Hepatocyte (in vitro differentiated cells): ENCODE data around the gene TMEM236. TPM values are rescaled to one million over a fixed set of nuclear protein-coding genes. Genes with fewer than 3 reads are reported as not detected.

ENCODE experiments used
- DNase-seq: peaks from one replicate; pipeline ENCODE4 v3.0.0-alpha.2; 2016; ENCODE audit warnings: low spot score
- H2AFZ ChIP-seq: fragments of 200-600 bp; sonication (generic); 2 replicates; pipeline ENCODE4 v1.6.0; 2016; ENCODE audit warnings: antibody characterized with exemption, mild to moderate bottlenecking
- H3K27ac ChIP-seq: fragments of 200-600 bp; sonication (generic); 2 replicates; pipeline ENCODE4 v1.5.1; 2016; ENCODE audit warnings: mild to moderate bottlenecking
- H3K27me3 ChIP-seq: fragments of 200-600 bp; sonication (generic); 2 replicates; pipeline ENCODE4 v1.6.1; 2016
- H3K36me3 ChIP-seq: fragments of 200-600 bp; sonication (generic); replicated peaks from 2 replicates; pipeline ENCODE4 v1.5.1; 2016; ENCODE audit warnings: low read depth; ENCODE audit not compliant: insufficient read depth
- H3K4me1 ChIP-seq: fragments of 200-600 bp; sonication (generic); 2 replicates; pipeline ENCODE4 v1.5.1; 2016; ENCODE audit warnings: mild to moderate bottlenecking, moderate library complexity; ENCODE audit not compliant: insufficient read depth
- H3K4me2 ChIP-seq: fragments of 200-600 bp; sonication (generic); 2 replicates; pipeline ENCODE4 v1.6.0; 2016
- H3K4me3 ChIP-seq: fragments of 200-600 bp; sonication (generic); 2 replicates; pipeline ENCODE4 v1.5.1; 2016; ENCODE audit warnings: mild to moderate bottlenecking
- H3K79me2 ChIP-seq: fragments of 200-600 bp; sonication (generic); 2 replicates; pipeline ENCODE4 v1.6.0; 2017; ENCODE audit warnings: mild to moderate bottlenecking
- H3K9me2 ChIP-seq: fragments of 200-600 bp; sonication (generic); replicated peaks from 2 replicates; pipeline ENCODE4 v1.6.0; 2017; ENCODE audit warnings: mild to moderate bottlenecking; ENCODE audit not compliant: insufficient read depth
- H3K9me3 ChIP-seq: fragments of 200-600 bp; sonication (generic); 2 replicates; pipeline ENCODE4 v1.5.1; 2016; ENCODE audit warnings: low read depth, mild to moderate bottlenecking
- H4K20me1 ChIP-seq: fragments of 200-600 bp; sonication (generic); 2 replicates; pipeline ENCODE4 v1.6.0; 2016; ENCODE audit warnings: mild to moderate bottlenecking; ENCODE audit not compliant: insufficient read depth, poor library complexity, severe bottlenecking
- EZH2 ChIP-seq: fragments of 200-600 bp; sonication (generic); IDR thresholded peaks from 2 replicates; pipeline ENCODE4 v1.6.1; 2016; ENCODE audit warnings: antibody characterized with exemption, mild to moderate bottlenecking, borderline replicate concordance
- EZH2phosphoT487 ChIP-seq: fragments of 200-600 bp; sonication (generic); IDR thresholded peaks from one replicate; pipeline ENCODE4 v1.6.1; 2018; ENCODE audit warnings: antibody characterized with exemption, mild to moderate bottlenecking, low read depth, moderate library complexity; ENCODE audit not compliant: unreplicated experiment, severe bottlenecking
- WGBS: methylation state at CpG from one replicate; pipeline ENCODE4 v1.1.6; 2016; ENCODE audit warnings: low lambda C conversion rate; ENCODE audit errors: missing lambda C conversion rate; 5-methylcytosine and 5-hydroxymethylcytosine counted together
- polyA plus RNA-seq: library from polyadenylated mRNA; unstranded; fragments of >200 nt; fragmentation: Nextera tagmentation; extraction: Ambion mirVana; gene quantifications from 2 replicates; pipeline ENCODE4 v1.2.1, GENCODE V29; 2016
- total RNA-seq: library from RNA; depleted of rRNA; stranded (reverse); fragments of >200 nt; gene quantifications from 2 replicates; pipeline ENCODE4 v1.2.3, GENCODE V29; 2014
- TF ChIP-seq, protein P1 (sequence below): fragments of 200-600 bp; sonication (generic); IDR thresholded peaks from 2 replicates; pipeline ENCODE4 v1.5.1; 2016; ENCODE audit warnings: antibody characterized with exemption, mild to moderate bottlenecking; ENCODE audit not compliant: poor library complexity

The TMEM236 gene
- total and polyA plus RNA-seq, 2 experiments from 2014 or later: 0.08 to 0.80 TPM

DNA sequence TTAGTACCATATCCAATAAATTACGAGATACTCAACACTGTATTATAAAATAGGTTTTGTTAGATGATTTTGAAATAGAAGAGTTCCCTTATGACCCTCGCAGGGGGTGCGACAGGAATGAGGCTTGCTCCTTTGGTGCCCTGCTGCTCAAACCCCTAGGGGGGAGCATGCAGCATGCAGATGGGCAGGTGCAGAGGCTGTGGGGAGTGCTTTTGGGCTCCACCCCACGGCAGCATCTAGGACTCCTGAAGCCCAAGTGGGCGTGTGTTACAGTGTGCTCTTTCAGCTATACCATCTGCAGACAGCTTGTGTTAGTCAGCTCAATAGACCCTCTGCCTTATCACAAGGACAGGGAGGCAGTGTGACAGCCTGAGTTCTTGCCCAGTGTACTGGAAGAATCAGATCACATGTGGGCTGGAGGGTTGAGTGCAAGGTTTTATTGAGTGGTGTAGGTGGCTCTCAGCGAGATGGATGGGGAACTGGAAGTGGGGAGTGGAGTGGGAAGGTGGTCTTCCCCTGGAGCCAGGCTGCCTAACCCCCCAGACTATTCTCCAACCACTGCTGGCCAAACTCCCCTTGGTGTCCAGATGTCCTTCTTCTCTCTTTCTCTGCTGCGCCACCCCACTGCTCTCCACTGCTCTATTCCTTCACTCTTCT is 54.0 kb downstream of the TMEM236 start:
- WGBS: 72% methylated on average over 7 of the region's 7 CpGs

DNA sequence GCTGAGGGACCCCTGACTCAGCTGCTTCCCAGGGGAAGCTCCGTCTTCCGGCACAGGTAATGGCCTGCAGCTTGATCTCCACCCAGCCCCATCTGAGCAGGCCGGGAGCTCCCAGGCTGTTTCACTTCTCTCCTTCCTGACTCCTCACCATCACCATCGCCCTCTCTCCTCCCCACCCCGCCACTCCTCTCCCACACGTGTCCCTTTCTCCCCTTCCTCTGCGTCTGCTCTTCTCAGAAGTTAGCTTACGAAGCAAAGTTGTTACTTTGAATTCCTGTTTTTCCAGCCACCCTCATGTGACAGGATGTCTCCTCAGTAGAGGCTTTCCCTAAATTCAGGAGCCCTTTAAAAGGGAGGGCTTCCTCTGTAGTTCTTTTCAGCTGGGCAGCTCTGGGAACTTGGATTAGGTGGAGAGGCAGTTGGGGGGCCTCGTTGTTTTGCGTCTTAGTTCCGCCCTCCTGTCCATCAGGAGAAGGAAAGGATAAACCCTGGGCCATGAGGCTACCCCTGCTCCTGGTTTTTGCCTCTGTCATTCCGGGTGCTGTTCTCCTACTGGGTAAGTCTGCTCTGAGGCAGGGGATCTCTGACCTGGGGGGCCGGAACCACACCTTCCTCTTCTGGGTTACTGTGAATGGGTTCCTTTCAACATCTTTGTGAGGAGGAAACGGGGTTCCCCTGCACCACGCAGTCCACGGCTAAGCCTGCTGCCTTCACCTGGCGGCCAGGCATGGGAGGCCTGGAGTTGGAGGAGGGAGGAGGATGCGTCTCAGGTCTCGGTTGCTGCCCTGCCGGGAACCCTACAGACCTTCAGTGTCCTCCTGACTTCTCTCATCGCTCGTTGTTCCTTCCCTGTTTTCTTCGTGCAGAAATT is 57.2 kb downstream of the TMEM236 start, which contains the start of gene MRC1:
MRC1 (plus strand) TSS at position 378 of the 871 bp plus-strand sequence; CDS start at position 496, 118 bp downstream.
- Histone ChIP-seq H3K4me1 (no peaks in the 10 kb centered on the region), H3K9me3 (no peaks in the 10 kb centered on the region), H3K4me2 (no peak within 1 kb of the TSS), H3K4me3 (no peak within 1 kb of the TSS), H2AFZ (no peak within 1 kb of the TSS), H3K36me3 (no peaks in the 10 kb centered on the region), H3K27ac (no peak within 1 kb of the TSS), H4K20me1 (no peaks in the 10 kb centered on the region), H3K27me3 (no peaks in the 10 kb centered on the region), H3K9me2 (no peaks in the 10 kb centered on the region), H3K79me2 (no peaks in the 10 kb centered on the region)
- TF ChIP-seq EZH2 (no peak), EZH2phosphoT487 (no peak)
- 89% methylated on average over 22 of the region's 23 CpGs for WGBS
- no peak for DNase-seq

More for the DNA sequence above, 54.0 kb downstream of the TMEM236 start:
- H3K9me2 ChIP-seq: no peaks in the 10 kb centered on the region
- TF ChIP-seq EZH2 (no peak), EZH2phosphoT487 (no peak)
- TF ChIP-seq, protein P1, sequence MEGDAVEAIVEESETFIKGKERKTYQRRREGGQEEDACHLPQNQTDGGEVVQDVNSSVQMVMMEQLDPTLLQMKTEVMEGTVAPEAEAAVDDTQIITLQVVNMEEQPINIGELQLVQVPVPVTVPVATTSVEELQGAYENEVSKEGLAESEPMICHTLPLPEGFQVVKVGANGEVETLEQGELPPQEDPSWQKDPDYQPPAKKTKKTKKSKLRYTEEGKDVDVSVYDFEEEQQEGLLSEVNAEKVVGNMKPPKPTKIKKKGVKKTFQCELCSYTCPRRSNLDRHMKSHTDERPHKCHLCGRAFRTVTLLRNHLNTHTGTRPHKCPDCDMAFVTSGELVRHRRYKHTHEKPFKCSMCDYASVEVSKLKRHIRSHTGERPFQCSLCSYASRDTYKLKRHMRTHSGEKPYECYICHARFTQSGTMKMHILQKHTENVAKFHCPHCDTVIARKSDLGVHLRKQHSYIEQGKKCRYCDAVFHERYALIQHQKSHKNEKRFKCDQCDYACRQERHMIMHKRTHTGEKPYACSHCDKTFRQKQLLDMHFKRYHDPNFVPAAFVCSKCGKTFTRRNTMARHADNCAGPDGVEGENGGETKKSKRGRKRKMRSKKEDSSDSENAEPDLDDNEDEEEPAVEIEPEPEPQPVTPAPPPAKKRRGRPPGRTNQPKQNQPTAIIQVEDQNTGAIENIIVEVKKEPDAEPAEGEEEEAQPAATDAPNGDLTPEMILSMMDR: no peak
- no peak overlapping the region for H3K4me3 ChIP-seq
- H3K27ac ChIP-seq: no peak overlapping the region
- no peak for DNase-seq
- H3K9me3 ChIP-seq: no peaks in the 10 kb centered on the region
- H3K4me1 ChIP-seq: no peaks in the 10 kb centered on the region
- no peak overlapping the region for H2AFZ ChIP-seq
- H3K79me2 ChIP-seq: no peaks in the 10 kb centered on the region
- H3K27me3 ChIP-seq: no peaks in the 10 kb centered on the region
- no peaks in the 10 kb centered on the region for H4K20me1 ChIP-seq
- no peak overlapping the region for H3K4me2 ChIP-seq
- no peaks in the 10 kb centered on the region for H3K36me3 ChIP-seq

- no peaks in the 10 kb centered on the region for H3K9me2 ChIP-seq
- TF ChIP-seq EZH2phosphoT487: no peak
- TF ChIP-seq EZH2: no peak
- TF ChIP-seq, protein P1: no peak
- H3K36me3 ChIP-seq: no peaks in the 10 kb centered on the region
- no peaks in the 10 kb centered on the region for H3K27me3 ChIP-seq
- no peak overlapping the region for H3K27ac ChIP-seq
- H3K4me2 ChIP-seq: no peak overlapping the region
- H4K20me1 ChIP-seq: no peaks in the 10 kb centered on the region
- no peak overlapping the region for H3K4me3 ChIP-seq
- no peaks in the 10 kb centered on the region for H3K4me1 ChIP-seq
- H3K9me3 ChIP-seq: no peaks in the 10 kb centered on the region
- no peak overlapping the region for H2AFZ ChIP-seq
- no peak for DNase-seq
- 86% methylated on average over 4 of the region's 4 CpGs for WGBS
- no peaks in the 10 kb centered on the region for H3K79me2 ChIP-seq
Measured at GRCh38 chr10:17811146-17811865, 59.3 kb downstream of the TMEM236 start.
